ENCODE results near the gene USP3.
"Not testable (repeated sequence)": the region's sequence is repeated elsewhere in the genome, so short reads cannot be mapped to it uniquely, and the experiment has no call there.

USP3 gene

DNA sequence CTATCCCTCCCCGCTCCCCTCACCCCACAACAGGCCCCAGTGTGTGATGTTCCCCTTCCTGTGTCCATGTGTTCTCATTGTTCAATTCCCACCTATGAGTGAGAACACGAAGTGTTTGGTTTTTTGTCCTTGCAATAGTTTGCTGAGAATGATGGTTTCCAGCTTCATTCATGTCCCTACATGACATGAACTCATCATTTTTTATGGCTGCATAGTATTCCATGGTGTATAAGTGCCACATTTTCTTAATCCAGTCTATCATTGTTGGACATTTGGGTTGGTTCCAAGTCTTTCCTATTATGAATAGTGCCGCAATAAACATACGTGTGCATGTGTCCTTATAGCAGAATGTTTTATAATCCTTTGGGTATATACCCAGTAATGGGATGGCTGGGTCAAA, 112.8 kb downstream of the USP3 start:
- DNase-seq, result not testable (repeated sequence)

DNA sequence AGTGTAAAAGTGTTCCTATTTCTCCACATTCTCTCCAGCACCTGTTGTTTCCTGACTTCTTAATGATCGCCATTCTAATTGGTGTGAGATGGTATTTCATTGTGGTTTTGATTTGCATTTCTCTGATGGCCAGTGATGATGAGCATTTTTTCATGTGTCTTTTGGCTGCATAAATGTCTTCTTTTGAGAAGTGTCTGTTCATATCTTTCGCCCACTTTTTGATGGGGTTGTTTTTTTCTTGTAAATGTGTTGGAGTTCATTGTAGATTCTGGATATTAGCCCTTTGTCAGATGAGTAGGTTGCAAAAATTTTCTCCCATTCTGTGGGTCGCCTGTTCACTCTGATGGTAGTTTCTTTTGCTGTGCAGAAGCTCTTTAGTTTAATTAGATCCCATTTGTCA, 113.2 kb downstream of the USP3 start:
- not testable (repeated sequence) for DNase-seq

DNA sequence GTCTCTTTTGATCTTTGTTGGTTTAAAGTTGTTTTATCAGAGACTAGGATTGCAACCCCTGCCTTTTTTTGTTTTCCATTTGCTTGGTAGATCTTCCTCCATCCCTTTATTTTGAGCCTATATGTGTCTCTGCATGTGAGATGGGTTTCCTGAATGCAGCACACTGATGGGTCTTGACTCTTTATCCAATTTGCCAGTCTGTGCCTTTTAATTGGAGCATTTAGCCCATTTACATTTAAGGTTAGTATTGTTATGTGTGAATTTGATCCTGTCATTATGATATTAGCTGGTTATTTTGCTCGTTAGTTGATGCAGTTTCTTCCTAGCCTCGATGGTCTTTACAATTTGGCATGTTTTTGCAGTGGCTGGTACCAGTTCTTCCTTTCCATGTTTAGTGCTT, 116.4 kb downstream of the USP3 start:
- DNase-seq, result not testable (repeated sequence)

DNA sequence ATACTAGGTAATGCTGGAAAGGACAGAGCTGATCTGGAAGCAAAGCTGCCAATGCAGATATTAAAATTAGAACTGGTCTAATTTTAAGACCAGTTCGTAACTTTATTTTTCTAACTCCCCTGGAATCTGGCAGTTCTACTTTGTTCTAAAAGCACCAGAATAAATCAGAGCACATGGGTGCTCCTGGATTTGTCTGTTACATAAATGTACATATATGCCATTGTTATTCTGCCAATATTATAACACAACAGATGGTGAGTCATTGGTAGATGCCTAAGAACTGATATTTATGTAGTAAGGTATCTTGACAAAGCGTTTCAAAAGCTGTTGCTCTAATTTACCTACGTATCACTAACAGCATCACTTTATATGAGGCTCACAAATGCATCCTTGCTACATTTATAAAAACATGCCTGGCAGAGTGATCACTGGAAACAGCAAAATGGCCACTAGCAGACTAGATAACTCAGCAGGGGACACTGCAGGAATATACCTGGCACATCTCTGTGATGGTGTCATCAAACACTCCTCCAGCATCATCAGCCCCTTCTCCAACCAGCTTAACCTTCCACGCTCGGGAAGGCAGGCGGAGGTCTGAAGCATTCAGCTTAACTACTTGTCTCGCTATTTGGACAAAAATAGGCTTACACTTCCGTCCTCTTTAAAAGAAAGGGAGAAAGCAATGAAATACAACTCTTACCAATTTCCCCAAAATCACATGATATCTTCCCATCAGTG, 119.0 kb downstream of the USP3 start:
- DNase-seq, result no peak

DNA sequence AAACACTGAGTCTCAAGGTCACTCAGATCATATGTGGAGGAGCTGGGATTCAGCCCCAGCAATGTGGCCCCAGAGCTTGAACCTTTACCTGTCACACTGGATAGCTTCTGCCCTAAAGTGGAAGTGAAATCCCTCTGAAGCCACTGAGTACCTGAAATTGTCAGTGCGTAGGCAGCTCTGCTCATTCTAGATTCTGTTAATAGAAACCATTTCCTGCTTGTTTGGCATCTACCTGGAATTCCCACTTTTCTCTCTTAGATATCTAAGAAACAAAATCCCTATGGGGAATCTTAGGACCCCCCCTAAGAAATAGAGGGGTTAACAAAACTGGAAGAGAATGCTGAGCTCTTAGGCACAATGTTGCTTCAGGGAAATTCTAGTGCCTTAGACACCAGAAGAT, 122.6 kb downstream of the USP3 start:
- no peak for DNase-seq

DNA sequence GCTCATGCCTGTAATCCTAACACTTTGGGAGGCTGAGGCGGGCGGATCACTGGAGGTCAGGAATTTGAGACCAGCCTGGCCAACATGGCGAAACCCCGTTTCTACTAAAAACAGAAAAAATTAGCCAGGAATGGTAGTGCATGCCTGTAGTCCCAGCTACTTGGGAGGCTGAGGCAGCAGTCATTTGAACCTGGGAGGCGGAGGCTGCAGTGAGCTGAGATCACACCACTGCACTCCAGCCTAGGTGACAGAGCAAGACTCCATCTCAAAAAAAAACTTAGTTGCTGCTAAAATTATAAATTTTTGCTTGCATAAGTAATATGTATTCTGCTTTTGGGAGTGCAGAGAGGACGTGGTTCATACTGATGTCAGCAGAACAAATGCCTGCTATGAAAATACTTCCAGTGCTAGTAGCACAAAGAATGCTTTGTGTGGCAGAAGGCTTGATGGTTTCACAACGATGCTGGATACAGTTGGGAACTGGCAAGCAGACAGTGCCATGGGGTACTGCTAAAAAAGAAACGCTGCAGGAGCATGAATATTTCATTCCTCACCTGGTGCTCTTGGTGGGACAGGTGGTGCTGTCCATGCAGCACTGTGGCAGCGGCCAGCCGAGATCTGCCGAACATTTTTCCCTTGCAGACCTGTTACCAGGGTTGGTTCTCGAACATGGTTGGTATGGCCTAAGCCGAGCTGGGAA, 123.9 kb downstream of the USP3 start:
- DNase-seq, result no peak

DNA sequence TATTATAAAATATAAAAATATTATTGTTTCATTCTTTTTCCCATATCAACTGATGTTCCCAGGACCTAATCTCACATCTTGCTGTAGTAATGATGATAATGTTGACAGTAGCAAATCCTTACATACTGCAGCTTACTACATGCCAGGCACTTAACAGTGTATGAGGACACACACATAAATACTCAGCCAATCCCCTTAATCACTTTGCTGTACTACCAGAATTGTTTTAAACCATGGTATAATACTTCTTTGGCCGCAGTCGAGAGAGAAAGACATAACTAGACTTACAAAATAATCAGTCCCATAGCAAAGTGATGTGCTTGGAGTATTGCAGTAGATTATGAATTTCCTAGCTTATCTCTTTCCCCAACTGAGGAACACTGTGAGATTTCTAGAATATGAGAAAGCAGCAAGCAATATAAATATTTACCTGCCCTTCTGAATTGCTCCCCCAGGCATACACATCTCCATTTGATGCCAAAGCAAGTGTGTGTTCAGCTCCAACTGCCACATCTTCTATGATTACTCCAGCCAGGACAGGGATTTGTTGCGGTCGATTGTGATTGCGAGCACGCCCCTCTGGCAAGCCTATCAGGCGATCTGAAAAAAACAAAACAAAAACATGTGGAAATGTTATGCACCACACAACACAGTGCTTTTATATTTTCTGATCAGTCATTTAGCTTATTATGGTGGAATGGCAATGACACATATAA, 125.8 kb downstream of the USP3 start:
- no peak for DNase-seq

DNA sequence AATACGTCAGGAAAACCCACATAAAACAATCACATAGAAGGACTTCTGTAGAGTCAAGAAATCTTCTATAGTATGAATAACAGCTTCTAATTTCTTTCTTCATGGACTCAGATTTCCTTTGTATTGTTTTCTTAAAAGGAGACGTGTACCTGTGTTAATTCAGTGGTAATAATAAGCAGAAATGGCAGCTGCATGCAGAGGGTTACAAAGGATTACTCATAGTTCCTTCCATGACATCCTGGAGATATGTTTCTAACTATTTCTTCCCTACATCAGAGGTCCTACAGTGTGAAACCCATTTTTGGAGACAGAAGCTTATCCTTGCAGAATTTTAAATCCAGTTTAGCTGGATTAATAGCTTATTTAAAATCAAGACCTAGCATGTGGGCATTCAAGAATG, 128.9 kb downstream of the USP3 start:
- DNase-seq, result no peak

DNA sequence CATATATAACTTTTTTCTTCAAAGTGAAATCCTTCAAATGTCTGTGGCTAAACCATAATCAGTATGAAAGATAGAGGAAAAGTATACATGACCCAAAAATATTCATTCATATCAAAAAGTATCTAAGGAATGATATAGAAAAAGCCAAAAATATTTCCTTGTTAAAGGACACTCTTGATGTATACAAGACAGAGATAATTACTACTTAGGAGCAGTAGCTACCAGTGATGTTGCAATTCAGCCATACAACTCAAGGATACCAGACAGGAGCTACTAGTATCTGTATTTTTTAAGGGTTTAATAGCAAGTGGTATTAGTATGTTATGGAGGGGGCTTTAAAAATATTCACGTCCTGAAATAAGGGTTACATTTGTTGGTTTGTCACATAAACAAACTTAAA, 129.8 kb downstream of the USP3 start:
- no peak for DNase-seq

DNA sequence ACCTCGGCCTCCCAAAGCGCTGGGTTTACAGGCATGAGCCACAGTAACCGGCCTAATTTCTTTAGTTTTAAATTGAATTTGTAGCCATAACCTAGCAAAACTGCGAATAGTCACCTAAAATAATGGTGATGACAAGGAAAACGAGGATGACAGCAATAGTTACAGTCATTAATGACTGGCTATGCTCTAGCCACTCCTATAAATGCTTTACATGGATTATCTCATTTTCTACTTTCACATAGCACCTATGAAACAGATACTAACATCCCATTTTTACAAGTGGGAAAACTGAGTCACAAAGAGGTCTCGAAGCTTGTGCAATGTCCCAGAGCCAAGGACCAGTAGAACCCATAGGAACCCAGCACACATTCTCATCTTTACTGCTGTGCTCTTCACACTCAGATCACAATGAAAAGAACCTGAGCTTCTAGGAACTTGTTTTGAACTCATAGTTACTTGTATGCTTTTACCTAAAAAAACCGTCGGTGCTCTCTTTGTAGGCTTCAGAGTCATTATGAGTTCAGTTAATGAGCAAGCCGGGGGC, 132.2 kb downstream of the USP3 start:
- DNase-seq, result no peak

DNA sequence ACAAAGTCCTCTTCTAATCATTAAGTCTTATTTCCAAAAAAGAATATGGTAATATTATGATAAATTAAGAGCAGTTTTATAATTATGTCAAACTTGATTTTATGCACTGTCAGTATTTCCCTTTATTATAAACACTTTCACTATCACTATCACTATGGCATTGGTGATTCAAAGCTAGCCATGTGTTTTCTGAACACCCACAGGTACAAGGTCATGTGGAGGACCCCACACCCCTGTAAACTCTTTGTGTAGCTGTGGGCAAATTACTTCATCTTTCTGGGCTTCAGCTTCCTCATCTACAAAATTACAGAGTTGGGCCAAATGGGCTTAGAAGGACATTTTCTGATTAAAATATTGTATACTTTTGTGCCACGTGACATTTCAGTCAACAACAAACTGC, 134.4 kb downstream of the USP3 start:
- DNase-seq, result peak; percentile 16 to 28 (median 26)

DNA sequence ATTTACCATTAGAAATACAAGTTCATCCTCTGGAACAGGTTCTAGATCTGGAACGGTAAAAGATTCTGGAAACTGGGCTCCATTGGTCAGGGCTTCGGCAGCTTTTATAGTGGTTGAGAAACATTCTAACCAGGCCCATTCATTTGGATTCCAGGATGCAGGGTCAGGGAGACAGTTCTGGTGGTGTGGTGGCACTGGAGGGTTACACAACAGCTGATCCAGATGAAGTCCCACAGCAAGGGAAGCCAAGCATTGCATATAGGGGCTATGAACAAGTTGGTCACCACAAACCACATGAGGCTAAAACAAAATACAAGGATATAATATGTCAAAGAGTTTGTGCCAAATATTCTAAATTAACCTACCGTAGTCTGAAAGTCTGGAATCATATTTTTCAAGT, 135.8 kb downstream of the USP3 start:
- no peak for DNase-seq
